ENCODE results near the gene CISD3.
"Not testable (repeated sequence)": the region's sequence is repeated elsewhere in the genome, so short reads cannot be mapped to it uniquely, and the experiment has no call there.

GRCh38 chr17:38726145-38726544, 4.0 kb upstream of the CISD3 start:
- not testable (repeated sequence) for TF ChIP-seq ZNF274 (IDR thresholded peaks at IDR 0.05; ENCODE audit: low read depth, low read length); YY1 (IDR thresholded peaks at IDR 0.05; ENCODE audit: insufficient read depth, insufficient read length)

Measured in NT2/D1 (cell line).